ENCODE measurements around the gene IL36B.

DNA sequence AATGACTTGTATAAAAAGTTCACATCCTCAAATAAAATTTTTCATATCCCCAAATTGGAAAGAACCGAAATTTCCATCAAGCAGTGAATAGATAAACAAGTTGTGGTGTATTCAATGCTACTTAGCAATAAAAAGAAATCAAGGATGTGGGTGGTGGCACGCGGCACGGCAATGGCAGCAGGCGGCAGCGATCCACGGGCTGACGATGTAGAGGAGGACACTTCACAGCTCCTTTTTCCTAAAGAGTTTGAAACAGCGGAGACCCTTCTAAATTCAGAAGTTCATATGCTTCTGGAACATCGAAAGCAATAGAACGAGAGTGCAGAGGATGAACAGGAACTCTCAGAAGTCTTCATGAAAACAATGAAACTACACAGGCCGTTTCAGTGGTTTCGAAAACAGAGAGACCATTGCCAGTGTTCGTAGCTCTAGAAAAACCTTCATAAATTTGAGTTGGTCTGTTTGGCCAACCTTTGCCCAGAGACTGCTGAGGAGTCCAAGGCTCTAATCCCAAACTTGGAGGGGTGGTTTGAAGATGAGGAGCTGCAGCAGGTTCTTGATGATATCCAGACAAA is 57.2 kb downstream of the IL36B start:
- TF ChIP-seq GABPA (tag; conservative IDR thresholded peaks at IDR 0.05; ENCODE audit: low read depth) (no peak), RBM14 (IDR thresholded peaks at IDR 0.05; ENCODE audit: borderline replicate concordance, insufficient read depth, low read depth, low read length) (no peak), JUNB (CRISPR knock-in tag; conservative IDR thresholded peaks at IDR 0.05) (no peak), POLR2A (conservative IDR thresholded peaks at IDR 0.05) (no peak), PHB2 (IDR thresholded peaks at IDR 0.05; ENCODE audit: low read depth) (no peak), KAT8 (IDR thresholded peaks at IDR 0.05; ENCODE audit: low read depth) (no peak), LCOR (CRISPR knock-in tag; IDR thresholded peaks at IDR 0.05) (no peak), POLR3A (IDR thresholded peaks at IDR 0.05; ENCODE audit: borderline replicate concordance, extremely low read depth, insufficient read depth, insufficient read length) (no peak), RCOR1 (IDR thresholded peaks at IDR 0.05; ENCODE audit: borderline replicate concordance in 1 of 2, low read depth in 2 of 2, low read length in 2 of 2) (no peak), RAD51 (IDR thresholded peaks at IDR 0.05; ENCODE audit: borderline replicate concordance, low read depth) (no peak)
- TF ChIP-seq, protein P1, sequence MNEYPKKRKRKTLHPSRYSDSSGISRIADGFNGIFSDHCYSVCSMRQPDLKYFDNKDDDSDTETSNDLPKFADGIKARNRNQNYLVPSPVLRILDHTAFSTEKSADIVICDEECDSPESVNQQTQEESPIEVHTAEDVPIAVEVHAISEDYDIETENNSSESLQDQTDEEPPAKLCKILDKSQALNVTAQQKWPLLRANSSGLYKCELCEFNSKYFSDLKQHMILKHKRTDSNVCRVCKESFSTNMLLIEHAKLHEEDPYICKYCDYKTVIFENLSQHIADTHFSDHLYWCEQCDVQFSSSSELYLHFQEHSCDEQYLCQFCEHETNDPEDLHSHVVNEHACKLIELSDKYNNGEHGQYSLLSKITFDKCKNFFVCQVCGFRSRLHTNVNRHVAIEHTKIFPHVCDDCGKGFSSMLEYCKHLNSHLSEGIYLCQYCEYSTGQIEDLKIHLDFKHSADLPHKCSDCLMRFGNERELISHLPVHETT (CRISPR knock-in tag; conservative IDR thresholded peaks at IDR 0.05 in 1 of 2, IDR thresholded peaks at IDR 0.05 in 1 of 2), result no peak
- TF ChIP-seq, protein P2, sequence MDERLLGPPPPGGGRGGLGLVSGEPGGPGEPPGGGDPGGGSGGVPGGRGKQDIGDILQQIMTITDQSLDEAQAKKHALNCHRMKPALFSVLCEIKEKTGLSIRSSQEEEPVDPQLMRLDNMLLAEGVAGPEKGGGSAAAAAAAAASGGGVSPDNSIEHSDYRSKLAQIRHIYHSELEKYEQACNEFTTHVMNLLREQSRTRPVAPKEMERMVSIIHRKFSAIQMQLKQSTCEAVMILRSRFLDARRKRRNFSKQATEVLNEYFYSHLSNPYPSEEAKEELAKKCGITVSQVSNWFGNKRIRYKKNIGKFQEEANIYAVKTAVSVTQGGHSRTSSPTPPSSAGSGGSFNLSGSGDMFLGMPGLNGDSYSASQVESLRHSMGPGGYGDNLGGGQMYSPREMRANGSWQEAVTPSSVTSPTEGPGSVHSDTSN (CRISPR knock-in tag; IDR thresholded peaks at IDR 0.05; ENCODE audit: low read depth), result no peak
- TF ChIP-seq, protein P2 (tag; conservative IDR thresholded peaks at IDR 0.05; ENCODE audit: low read depth), result no peak
- TF ChIP-seq, protein P3, sequence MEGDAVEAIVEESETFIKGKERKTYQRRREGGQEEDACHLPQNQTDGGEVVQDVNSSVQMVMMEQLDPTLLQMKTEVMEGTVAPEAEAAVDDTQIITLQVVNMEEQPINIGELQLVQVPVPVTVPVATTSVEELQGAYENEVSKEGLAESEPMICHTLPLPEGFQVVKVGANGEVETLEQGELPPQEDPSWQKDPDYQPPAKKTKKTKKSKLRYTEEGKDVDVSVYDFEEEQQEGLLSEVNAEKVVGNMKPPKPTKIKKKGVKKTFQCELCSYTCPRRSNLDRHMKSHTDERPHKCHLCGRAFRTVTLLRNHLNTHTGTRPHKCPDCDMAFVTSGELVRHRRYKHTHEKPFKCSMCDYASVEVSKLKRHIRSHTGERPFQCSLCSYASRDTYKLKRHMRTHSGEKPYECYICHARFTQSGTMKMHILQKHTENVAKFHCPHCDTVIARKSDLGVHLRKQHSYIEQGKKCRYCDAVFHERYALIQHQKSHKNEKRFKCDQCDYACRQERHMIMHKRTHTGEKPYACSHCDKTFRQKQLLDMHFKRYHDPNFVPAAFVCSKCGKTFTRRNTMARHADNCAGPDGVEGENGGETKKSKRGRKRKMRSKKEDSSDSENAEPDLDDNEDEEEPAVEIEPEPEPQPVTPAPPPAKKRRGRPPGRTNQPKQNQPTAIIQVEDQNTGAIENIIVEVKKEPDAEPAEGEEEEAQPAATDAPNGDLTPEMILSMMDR (IDR thresholded peaks at IDR 0.05 in 2 of 3, conservative IDR thresholded peaks at IDR 0.05 in 1 of 3; ENCODE audit: insufficient read depth in 2 of 3, low read depth in 1 of 3, low read length in 3 of 3), result no peak
